WI38 (cell line): Measurements from ENCODE around the gene PPIP5K1.
A peak's percentile ranks its signal among the peaks of the same experiment; 100 is the strongest.

Source experiments
- H3K4me3 ChIP-seq: 2 replicates; pipeline ENCODE4 v1.5.1; 2011; ENCODE audit warnings: low read depth, mild to moderate bottlenecking, control low read depth, low read length
- CTCF ChIP-seq: IDR thresholded peaks from 2 replicates; pipeline ENCODE4 v1.5.1; 2012; ENCODE audit warnings: low read depth, mild to moderate bottlenecking, control low read depth, low read length

PPIP5K1 gene

DNA sequence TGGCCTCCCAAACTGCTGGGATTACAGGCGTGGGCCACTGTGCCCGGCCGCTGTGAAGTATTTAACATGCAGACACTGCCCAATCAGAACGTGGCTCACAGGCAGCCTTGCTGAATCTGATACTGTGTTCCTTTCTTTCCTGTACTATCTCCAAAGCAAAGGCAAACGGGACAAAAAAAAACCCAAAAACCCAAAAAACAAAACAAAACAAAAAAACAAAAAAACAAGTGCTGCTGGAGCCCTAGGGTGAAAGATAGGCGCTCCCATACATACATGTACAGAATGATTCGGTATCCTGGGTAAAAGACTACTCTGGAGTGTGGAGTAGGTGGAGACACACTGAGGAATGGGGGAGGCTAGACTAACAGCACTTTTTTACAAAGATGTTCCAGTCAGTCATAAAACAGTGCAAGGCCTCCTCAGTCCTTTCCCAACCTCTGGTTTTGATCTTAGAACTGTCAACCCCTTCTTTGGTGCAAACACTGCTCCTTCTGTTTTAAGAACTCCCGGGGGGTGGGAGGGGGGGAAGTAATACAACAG lies 80.3 kb downstream of the PPIP5K1 start:
- H3K4me3 ChIP-seq, result peak overlapping the region; percentile 65
- no peak for TF ChIP-seq CTCF

DNA sequence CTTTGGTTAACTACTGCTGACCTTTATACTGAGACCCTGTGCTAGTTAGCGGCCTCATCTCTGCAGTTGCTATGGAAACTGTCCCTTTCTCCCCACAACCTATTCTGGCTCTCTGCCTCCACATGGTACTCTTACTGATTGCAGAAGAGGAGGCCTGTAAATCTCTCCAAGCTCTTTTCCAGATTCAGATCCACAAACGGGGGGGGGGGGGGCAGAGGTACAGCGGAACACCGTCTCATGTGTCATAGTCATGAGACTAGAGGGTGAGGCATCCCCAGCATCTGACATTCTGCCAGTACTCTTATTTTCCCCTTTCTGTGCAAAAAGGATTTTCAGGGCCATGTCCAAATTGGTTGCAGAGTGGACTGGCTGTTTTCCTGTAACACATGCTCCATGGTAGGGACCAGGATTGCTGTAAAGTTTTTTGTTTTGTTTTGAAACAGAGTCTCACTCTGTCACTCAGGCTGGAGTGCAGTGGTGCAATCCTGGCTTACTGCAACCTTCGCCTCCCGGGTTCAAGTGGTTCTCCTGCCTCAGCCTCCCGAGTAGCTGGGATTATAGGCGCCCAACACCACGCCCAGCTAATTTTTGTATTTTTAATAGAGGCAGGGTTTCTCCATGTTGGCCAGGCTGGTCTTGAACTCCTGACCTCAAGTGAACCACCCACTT lies 80.9 kb downstream of the PPIP5K1 start:
- TF ChIP-seq CTCF, result no peak
- no peak overlapping the region for H3K4me3 ChIP-seq

- no peak for TF ChIP-seq CTCF
- no peak overlapping the region for H3K4me3 ChIP-seq
These were observed 81.6 kb downstream of the PPIP5K1 start for GRCh38 chr15:43508421-43508820.

DNA sequence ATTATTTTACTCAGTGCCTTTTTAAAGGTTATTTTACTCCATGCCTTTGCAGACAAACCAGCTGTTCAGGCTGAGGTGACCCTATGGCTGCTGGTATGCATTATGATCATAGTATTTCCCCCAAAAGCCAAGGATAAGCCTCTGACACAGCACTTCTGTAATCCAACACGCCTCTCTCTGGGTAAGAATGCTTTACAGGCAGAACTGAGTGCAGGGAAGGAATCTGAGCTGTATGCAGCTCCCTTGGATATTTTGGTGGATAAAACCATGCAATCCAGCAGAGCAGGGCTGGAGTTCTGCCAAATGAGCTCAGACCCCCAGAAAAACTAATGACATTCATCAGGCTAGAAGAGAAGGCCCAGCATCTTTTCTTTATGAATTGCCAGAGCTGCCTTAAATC lies 84.3 kb downstream of the PPIP5K1 start:
- H3K4me3 ChIP-seq, result no peak overlapping the region
- no peak for TF ChIP-seq CTCF

DNA sequence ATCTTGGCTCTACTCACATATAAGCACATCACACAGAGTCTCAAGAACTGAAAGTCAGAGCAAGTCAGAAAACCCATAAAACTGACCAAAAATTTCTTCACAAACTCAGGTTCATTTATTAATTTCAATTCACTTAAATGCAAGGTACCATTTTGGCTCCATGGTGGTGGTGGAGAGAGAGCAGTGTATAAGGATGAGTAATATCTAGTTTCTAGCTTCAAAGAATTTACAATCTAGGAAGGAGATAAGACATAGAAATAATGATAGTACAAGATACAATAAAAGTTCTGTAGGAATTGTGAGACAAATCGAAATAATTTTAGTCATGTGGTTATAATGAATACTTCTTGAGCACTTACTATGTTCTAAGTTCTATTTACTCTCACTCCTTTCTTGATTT lies 90.4 kb downstream of the PPIP5K1 start:
- TF ChIP-seq CTCF, result no peak

DNA sequence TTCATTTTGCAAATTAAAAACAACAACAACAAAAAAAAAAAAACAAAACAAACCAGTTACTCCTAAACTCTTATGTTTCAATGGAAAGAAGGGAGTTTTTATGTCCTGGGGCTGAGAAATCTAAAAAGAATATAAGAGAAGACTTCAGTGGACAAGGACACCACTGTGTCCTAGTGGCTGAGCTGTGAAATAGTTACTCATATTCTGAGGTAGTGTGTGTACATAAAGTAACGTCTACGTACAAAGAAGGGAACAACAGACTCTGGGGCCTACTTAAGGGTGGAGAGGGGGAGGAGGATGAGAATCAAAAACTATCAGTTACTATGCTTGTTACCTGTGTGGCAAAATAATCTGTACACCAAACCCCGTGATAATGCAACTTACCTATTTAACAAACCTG lies 91.0 kb downstream of the PPIP5K1 start:
- TF ChIP-seq CTCF, result no peak

More for the DNA sequence above, 90.4 kb downstream of the PPIP5K1 start:
- H3K4me3 ChIP-seq, result no peak overlapping the region

DNA sequence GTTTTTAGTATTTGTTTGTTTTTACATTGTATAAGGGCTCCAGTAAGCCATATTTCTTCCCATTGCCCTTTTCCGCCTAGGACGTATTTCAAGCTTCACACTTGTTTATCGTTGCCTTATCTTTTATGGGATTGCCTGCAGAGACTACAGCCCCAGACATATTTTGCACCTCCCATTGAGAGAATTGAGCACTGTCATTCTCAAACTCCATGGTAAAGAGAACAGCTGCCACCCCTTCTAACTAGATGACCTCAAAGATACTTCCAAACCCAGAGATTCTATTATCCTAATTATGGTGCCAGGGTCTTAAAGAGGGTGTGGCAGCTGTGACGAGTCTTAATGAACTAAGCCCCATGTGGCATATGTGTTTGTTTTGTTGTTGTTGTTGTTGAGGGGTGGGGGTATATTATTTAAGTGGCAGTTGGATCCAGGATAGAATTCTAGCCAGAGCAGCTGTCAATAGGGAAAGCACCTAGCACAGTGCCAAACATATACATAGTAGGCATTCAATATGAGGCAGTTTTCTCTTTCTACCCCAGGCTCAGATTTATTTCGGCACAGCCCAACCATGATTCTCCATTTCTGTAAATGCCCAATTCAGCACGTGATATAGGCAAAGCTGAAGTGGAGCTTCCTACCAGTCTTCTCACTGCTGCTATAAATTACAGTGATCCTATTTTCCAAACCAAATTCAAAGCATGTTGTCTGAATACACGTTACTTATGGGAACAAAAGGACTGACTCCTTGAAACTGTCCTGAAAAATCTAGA lies 96.1 kb downstream of the PPIP5K1 start:
- no peak for TF ChIP-seq CTCF
- H3K4me3 ChIP-seq, result peak overlapping the region; percentile 86

More for the DNA sequence above, 91.0 kb downstream of the PPIP5K1 start:
- no peak overlapping the region for H3K4me3 ChIP-seq
